K562 (cell line): ENCODE data around the gene TGM5. TPM values are rescaled to one million over a fixed set of nuclear protein-coding genes. Genes with fewer than 3 reads are reported as not detected.

ENCODE experiments used
- ATAC-seq: fragments of 200-7000 bp; cut with Tn5 transposase; 3 replicates; pipeline ENCODE4 v1.9.1; 2020; ENCODE audit warnings: moderate library complexity
- BruUV-seq: library from RNA; stranded (reverse); fragments of 400-500 nt; replicated peaks from 2 replicates; lab custom pipeline; 2021; lab: Mats Ljungman, UMichigan
- CTCF ChIA-PET: fragments of 300-600 bp; formaldehyde crosslinking; extraction: SDS; loops from one replicate; lab custom pipeline; 2021; ENCODE audit warnings: low intra/inter-chr PET ratio; lab: Yijun Ruan, JAX
- POLR2A ChIA-PET: fragments of 300-600, 350-650 bp; sonication (Branson Sonifier 250); formaldehyde crosslinking; extraction: SDS; loops from one replicate; lab custom pipeline; 2021; ENCODE audit warnings: antibody characterized with exemption, inconsistent platforms; lab: Yijun Ruan, JAX
- DNase-seq, 4 experiments: peaks; one replicate each; pipeline versions ENCODE4 v3.0.0 to v3.0.0-alpha.2; 2011 to 2018; ENCODE audit warnings: low spot score in 3 of 4, mixed read lengths in 3 of 4; ENCODE audit errors: extremely low read depth in 1 of 4
- FAIRE-seq: peaks from 2 replicates; lab custom pipeline; 2011; peaks lifted over from hg19 to GRCh38; lab: Jason Lieb, UNC
- H2AFZ ChIP-seq: 2 replicates; pipeline ENCODE4 v1.6.0; 2011; ENCODE audit warnings: low read depth, low read length, control low read depth, inconsistent platforms
- H3K27ac ChIP-seq: fragments of 200-600 bp; 3 replicates; pipeline ENCODE4 v1.8.0; 2011; ENCODE audit warnings: low read depth, mild to moderate bottlenecking, control low read depth, inconsistent platforms, low read length, moderate library complexity, mixed read lengths; ENCODE audit errors: extremely low read depth
- H3K27me3 ChIP-seq, 2 experiments: fragments of 300-600 bp in 1 of 2; 2 replicates in 1 of 2; 3 replicates in 1 of 2; pipeline versions ENCODE4 v1.6.0 to v1.8.0; 2011; ENCODE audit warnings: inconsistent platforms in 2 of 2, low read length in 2 of 2, mild to moderate bottlenecking in 1 of 2, mixed read lengths in 1 of 2, moderate library complexity in 1 of 2; ENCODE audit not compliant: control insufficient read depth in 2 of 2, insufficient read depth in 2 of 2
- H3K36me3 ChIP-seq: fragments of 300-600 bp; 3 replicates; pipeline ENCODE4 v1.8.0; 2011; ENCODE audit warnings: mild to moderate bottlenecking, low read length, inconsistent platforms; ENCODE audit not compliant: control insufficient read depth, insufficient read depth
- H3K4me1 ChIP-seq, 2 experiments: fragments of 200-600 bp in 1 of 2; replicated peaks in 1 of 2; 2 replicates in 1 of 2; 3 replicates in 1 of 2; pipeline versions ENCODE4 v1.5.1 to v1.8.0; 2011; ENCODE audit warnings: inconsistent platforms in 2 of 2, low read length in 2 of 2, mild to moderate bottlenecking in 1 of 2, mixed read lengths in 1 of 2, moderate library complexity in 1 of 2; ENCODE audit not compliant: control insufficient read depth in 2 of 2, insufficient read depth in 2 of 2
- H3K4me2 ChIP-seq: 2 replicates; pipeline ENCODE4 v1.6.1; 2011; ENCODE audit warnings: low read length, control low read depth, inconsistent platforms, mixed read lengths; ENCODE audit not compliant: insufficient read depth
- H3K4me3 ChIP-seq: fragments of 200-600 bp; sonication (generic), shearing (Covaris generic); 2 replicates; pipeline ENCODE4 v1.5.1; 2016; ENCODE audit warnings: control low read depth, inconsistent platforms
- H3K79me2 ChIP-seq: fragments of 200-600 bp; 3 replicates; pipeline ENCODE4 v1.8.0; 2011; ENCODE audit warnings: low read length, inconsistent platforms; ENCODE audit not compliant: control insufficient read depth, insufficient read depth
- H3K9ac ChIP-seq, 2 experiments: 2 replicates each; pipeline versions ENCODE4 v1.6.0 to v1.6.1; 2011; ENCODE audit warnings: low read depth in 2 of 2, low read length in 2 of 2, control low read depth in 1 of 2, inconsistent platforms in 1 of 2, mild to moderate bottlenecking in 1 of 2, mixed read lengths in 1 of 2; ENCODE audit not compliant: insufficient read depth in 1 of 2
- H3K9me1 ChIP-seq: one replicate; pipeline ENCODE4 v1.6.0; 2011; ENCODE audit warnings: inconsistent platforms, mild to moderate bottlenecking, low read length, moderate library complexity; ENCODE audit not compliant: control insufficient read depth, insufficient read depth
- H3K9me3 ChIP-seq: replicated peaks from 2 replicates; pipeline ENCODE4 v1.5.1; 2011; ENCODE audit warnings: low read depth, low read length, inconsistent platforms; ENCODE audit not compliant: control insufficient read depth, insufficient read depth
- H4K20me1 ChIP-seq: replicated peaks from 2 replicates; pipeline ENCODE4 v1.6.1; 2011; ENCODE audit warnings: low read length, inconsistent platforms, mixed read lengths; ENCODE audit not compliant: control insufficient read depth, insufficient read depth
- HMG20A ChIP-seq: fragments of 450-650 bp; formaldehyde crosslinking; conservative IDR thresholded peaks from 2 replicates; pipeline ENCODE4 v1.4.0; 2020; ENCODE audit warnings: mild to moderate bottlenecking, mixed read lengths
- MIER1 ChIP-seq: fragments of 450-650 bp; IDR thresholded peaks from 2 replicates; pipeline ENCODE4 v1.6.1; 2016; ENCODE audit warnings: antibody characterized with exemption, mild to moderate bottlenecking, low read depth
- TBL1XR1 ChIP-seq, 2 experiments: IDR thresholded peaks; 2 replicates each; pipeline ENCODE4 v1.6.1; 2012; ENCODE audit warnings: improper control_type of control experiment in 2 of 2, low read length in 2 of 2, mild to moderate bottlenecking in 1 of 2
- TGIF2 ChIP-seq: sonication (generic); formaldehyde crosslinking; IDR thresholded peaks from 2 replicates; pipeline ENCODE4 v1.8.1; 2022; ENCODE audit warnings: mild to moderate bottlenecking, missing genetic modification reagents, moderate library complexity
- ZNF212 ChIP-seq: fragments of 450-650 bp; formaldehyde crosslinking; IDR thresholded peaks from 2 replicates; pipeline ENCODE4 v1.4.0; 2020; ENCODE audit warnings: mild to moderate bottlenecking
- ZNF41 ChIP-seq: fragments of 250-450 bp; sonication (Bioruptor Pico); conservative IDR thresholded peaks from 2 replicates; pipeline ENCODE4 v1.4.0; 2020; ENCODE audit warnings: mild to moderate bottlenecking
- ZNF583 ChIP-seq: fragments of 250-450 bp; sonication (Bioruptor Pico); IDR thresholded peaks from 2 replicates; pipeline ENCODE4 v1.4.0; 2020
- WGBS: fragments of 100-300 bp; shearing (Covaris generic); methylation state at CpG from one replicate; pipeline ENCODE4 v1.1.6; 2016; ENCODE audit warnings: low coverage, mixed read lengths; ENCODE audit not compliant: insufficient coverage; ENCODE audit errors: missing lambda C conversion rate; 5-methylcytosine and 5-hydroxymethylcytosine counted together
- in situ Hi-C: fragments of 300-500 bp; cut with MboI; formaldehyde crosslinking; loops from 4 replicates; pipeline ENCODE4 v1.15.0; 2018; ENCODE audit warnings: inconsistent platforms, mixed read lengths
- intact Hi-C: fragments of 100-400 bp; cut with micrococcal nuclease; formaldehyde crosslinking; loops from 2 replicates; pipeline ENCODE4 v1.14.2; 2022
- polyA plus RNA-seq, 8 experiments: library from polyadenylated mRNA; depleted of rRNA in 4 of 8; stranded (reverse) in 5 of 8; unstranded in 3 of 8; fragments of >200 nt; fragmentation: Nextera tagmentation in 2 of 8; fragmentation: Illumina TruSeq in 1 of 8; extraction: Ambion mirVana in 2 of 8; extraction: Trizol in 1 of 8; gene quantifications; 2 replicates each; pipeline versions ENCODE4 v1.2.1 to v1.2.3, GENCODE V29; 2011 to 2014; ENCODE audit warnings: inconsistent platforms in 1 of 8, missing spikeins in 1 of 8
- total RNA-seq, 7 experiments: library from RNA; depleted of rRNA in 6 of 7; stranded (reverse); fragments of >200 nt in 6 of 7; fragmentation: Illumina TruSeq in 2 of 7; extraction: Trizol in 2 of 7; gene quantifications; 2 replicates each; pipeline versions ENCODE4 v1.2.1 to v1.2.3, GENCODE V29; 2011 to 2021; ENCODE audit warnings: low replicate concordance in 1 of 7
- TF ChIP-seq, protein P1 (sequence below): IDR thresholded peaks from 2 replicates; pipeline ENCODE4 v1.6.1; 2011; ENCODE audit not compliant: insufficient read length; ENCODE audit errors: extremely low read depth
- TF ChIP-seq, protein P2 (sequence below), 2 experiments: fragments of 450-650 bp; conservative IDR thresholded peaks; 2 replicates each; pipeline ENCODE4 v1.6.1; 2017; ENCODE audit warnings: mild to moderate bottlenecking in 2 of 2, moderate library complexity in 2 of 2
- TF ChIP-seq, protein P3 (sequence below), 2 experiments: fragments of 450-650 bp in 1 of 2; IDR thresholded peaks; 2 replicates each; pipeline ENCODE4 v1.6.1; 2011 to 2017; ENCODE audit warnings: low read depth in 2 of 2, antibody characterized with exemption in 1 of 2, borderline replicate concordance in 1 of 2, low read length in 1 of 2, mild to moderate bottlenecking in 1 of 2, mixed read lengths in 1 of 2; ENCODE audit not compliant: control insufficient read depth in 1 of 2
- TF ChIP-seq, protein P4 (sequence below): fragments of 450-650 bp; formaldehyde crosslinking; IDR thresholded peaks from 2 replicates; pipeline ENCODE4 v1.4.0; 2020; ENCODE audit warnings: mild to moderate bottlenecking, moderate library complexity

TGM5 gene
- total and polyA plus RNA-seq, 9 of the 15 experiments (the other 6 are each of a cell fraction or from before 2014, with no cell fraction given): 0.03 to 0.10 (median 0.07) TPM; not detected in 6

DNA sequence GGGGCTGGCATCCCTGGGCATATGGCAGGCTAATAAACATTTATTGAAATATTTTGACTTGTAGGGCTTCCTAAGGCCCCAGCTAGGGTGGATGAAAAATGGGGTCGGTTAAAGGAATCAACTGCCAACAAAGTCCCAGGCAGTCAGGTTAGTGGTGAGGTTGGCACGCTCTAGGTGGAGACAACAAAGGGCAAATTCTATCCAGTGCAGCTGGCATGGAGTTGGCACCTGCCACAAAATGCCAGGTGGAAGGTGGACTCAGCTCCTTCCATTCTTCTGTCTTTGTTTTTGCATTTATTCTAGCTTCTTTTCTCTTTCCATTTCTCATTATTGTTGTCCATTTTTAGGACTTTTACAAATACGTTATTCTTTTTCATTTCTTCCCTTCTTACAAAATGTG, 32.7 kb upstream of the TGM5 start:
- ChIA-PET POLR2A (no interaction called here), CTCF (no interaction called here)
- no peak for DNase-seq
- Histone ChIP-seq H3K27me3 (peaks cover under 1 to 2% of the 10 kb centered on the region in 2 experiments; a peak in 2 of 5 replicates), H3K4me2 (no peak overlapping the region), H3K27ac (no peak overlapping the region), H3K9me1 (no peaks in the 10 kb centered on the region), H3K9ac (no peak overlapping the region), H3K4me3 (no peak overlapping the region)
- no TSS peak for BruUV-seq
- in situ Hi-C loops: no loop called here
- TF ChIP-seq MIER1 (no peak), TGIF2 (CRISPR knock-in tag) (no peak), ZNF583 (CRISPR knock-in tag) (no peak), ZNF41 (CRISPR knock-in tag) (no peak), HMG20A (no peak), ZNF212 (CRISPR knock-in tag) (no peak), TBL1XR1 (IDR thresholded peaks at IDR 0.05; ENCODE audit: low read length in 2 of 2) (no peak)
- TF ChIP-seq, protein P1, sequence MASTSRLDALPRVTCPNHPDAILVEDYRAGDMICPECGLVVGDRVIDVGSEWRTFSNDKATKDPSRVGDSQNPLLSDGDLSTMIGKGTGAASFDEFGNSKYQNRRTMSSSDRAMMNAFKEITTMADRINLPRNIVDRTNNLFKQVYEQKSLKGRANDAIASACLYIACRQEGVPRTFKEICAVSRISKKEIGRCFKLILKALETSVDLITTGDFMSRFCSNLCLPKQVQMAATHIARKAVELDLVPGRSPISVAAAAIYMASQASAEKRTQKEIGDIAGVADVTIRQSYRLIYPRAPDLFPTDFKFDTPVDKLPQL: no peak
- TF ChIP-seq, protein P2, sequence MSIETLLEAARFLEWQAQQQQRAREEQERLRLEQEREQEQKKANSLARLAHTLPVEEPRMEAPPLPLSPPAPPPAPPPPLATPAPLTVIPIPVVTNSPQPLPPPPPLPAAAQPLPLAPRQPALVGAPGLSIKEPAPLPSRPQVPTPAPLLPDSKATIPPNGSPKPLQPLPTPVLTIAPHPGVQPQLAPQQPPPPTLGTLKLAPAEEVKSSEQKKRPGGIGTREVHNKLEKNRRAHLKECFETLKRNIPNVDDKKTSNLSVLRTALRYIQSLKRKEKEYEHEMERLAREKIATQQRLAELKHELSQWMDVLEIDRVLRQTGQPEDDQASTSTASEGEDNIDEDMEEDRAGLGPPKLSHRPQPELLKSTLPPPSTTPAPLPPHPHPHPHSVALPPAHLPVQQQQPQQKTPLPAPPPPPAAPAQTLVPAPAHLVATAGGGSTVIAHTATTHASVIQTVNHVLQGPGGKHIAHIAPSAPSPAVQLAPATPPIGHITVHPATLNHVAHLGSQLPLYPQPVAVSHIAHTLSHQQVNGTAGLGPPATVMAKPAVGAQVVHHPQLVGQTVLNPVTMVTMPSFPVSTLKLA (conservative IDR thresholded peaks at IDR 0.05): no peak
- TF ChIP-seq, protein P3, sequence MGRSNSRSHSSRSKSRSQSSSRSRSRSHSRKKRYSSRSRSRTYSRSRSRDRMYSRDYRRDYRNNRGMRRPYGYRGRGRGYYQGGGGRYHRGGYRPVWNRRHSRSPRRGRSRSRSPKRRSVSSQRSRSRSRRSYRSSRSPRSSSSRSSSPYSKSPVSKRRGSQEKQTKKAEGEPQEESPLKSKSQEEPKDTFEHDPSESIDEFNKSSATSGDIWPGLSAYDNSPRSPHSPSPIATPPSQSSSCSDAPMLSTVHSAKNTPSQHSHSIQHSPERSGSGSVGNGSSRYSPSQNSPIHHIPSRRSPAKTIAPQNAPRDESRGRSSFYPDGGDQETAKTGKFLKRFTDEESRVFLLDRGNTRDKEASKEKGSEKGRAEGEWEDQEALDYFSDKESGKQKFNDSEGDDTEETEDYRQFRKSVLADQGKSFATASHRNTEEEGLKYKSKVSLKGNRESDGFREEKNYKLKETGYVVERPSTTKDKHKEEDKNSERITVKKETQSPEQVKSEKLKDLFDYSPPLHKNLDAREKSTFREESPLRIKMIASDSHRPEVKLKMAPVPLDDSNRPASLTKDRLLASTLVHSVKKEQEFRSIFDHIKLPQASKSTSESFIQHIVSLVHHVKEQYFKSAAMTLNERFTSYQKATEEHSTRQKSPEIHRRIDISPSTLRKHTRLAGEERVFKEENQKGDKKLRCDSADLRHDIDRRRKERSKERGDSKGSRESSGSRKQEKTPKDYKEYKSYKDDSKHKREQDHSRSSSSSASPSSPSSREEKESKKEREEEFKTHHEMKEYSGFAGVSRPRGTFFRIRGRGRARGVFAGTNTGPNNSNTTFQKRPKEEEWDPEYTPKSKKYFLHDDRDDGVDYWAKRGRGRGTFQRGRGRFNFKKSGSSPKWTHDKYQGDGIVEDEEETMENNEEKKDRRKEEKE (IDR thresholded peaks at IDR 0.05; ENCODE audit: borderline replicate concordance in 1 of 2, control insufficient read depth in 1 of 2, low read depth in 2 of 2, low read length in 1 of 2): no peak
- TF ChIP-seq, protein P4, sequence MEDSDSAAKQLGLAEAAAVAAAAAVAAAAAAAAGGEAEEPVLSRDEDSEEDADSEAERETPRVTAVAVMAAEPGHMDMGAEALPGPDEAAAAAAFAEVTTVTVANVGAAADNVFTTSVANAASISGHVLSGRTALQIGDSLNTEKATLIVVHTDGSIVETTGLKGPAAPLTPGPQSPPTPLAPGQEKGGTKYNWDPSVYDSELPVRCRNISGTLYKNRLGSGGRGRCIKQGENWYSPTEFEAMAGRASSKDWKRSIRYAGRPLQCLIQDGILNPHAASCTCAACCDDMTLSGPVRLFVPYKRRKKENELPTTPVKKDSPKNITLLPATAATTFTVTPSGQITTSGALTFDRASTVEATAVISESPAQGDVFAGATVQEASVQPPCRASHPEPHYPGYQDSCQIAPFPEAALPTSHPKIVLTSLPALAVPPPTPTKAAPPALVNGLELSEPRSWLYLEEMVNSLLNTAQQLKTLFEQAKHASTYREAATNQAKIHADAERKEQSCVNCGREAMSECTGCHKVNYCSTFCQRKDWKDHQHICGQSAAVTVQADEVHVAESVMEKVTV (CRISPR knock-in tag): no peak
- TF ChIP-seq, all 486 proteins: peak for 0
- Histone ChIP-seq H3K36me3 (no peaks in the 10 kb centered on the region), H3K9me3 (no peaks in the 10 kb centered on the region), H3K79me2 (no peaks in the 10 kb centered on the region), H3K4me1 (no peaks in the 10 kb centered on the region; a peak in 2 of 5 replicates), H4K20me1 (no peaks in the 10 kb centered on the region), H2AFZ (no peak overlapping the region)
- ATAC-seq (no peak), FAIRE-seq (no peak)
- intact Hi-C loops: no loop called here
- 15% methylated on average over 3 of the region's 3 CpGs for WGBS
